Caki2 (cell line): ENCODE measurements around the gene AHI1. TPM values are rescaled to one million over a fixed set of nuclear protein-coding genes. Genes with fewer than 3 reads are reported as not detected.

Experiments used
- DNase-seq: peaks from one replicate; pipeline ENCODE4 v3.0.0-alpha.2; 2015; ENCODE audit warnings: low read depth
- in situ Hi-C: cut with HindIII; loops from 2 replicates; pipeline ENCODE4 v1.10.0; 2016; ENCODE audit warnings: low sequenced_read_pairs, low pct_unique_long_range_greater_than_20kb, mixed read lengths
- total RNA-seq: library from RNA; depleted of rRNA; stranded (reverse); fragments of >200 nt; shearing (Covaris generic); gene quantifications from 2 replicates; pipeline ENCODE4 v1.2.3, GENCODE V29; 2014; ENCODE audit warnings: low replicate concordance; rRNA removed

The AHI1 gene
- total RNA-seq: 3.3 and 11.7 TPM in 2 replicates

- in situ Hi-C loops: no loop called here
- peak; percentile 95 for DNase-seq
These were observed at the start of gene AHI1 for GRCh38 chr6:135497412-135498184. TSS of gene AHI1 (minus strand) at chr6:135497740. CDS start at chr6:135492237, 5,503 bp downstream.

GRCh38 chr6:135546680-135547418, 49.3 kb upstream of the AHI1 start:
- DNase-seq: no peak
- in situ Hi-C loops: no loop called here

- in situ Hi-C loops: no loop called here
- DNase-seq: no peak
These were observed 48.7 kb upstream of the AHI1 start for GRCh38 chr6:135546206-135546605.

DNA sequence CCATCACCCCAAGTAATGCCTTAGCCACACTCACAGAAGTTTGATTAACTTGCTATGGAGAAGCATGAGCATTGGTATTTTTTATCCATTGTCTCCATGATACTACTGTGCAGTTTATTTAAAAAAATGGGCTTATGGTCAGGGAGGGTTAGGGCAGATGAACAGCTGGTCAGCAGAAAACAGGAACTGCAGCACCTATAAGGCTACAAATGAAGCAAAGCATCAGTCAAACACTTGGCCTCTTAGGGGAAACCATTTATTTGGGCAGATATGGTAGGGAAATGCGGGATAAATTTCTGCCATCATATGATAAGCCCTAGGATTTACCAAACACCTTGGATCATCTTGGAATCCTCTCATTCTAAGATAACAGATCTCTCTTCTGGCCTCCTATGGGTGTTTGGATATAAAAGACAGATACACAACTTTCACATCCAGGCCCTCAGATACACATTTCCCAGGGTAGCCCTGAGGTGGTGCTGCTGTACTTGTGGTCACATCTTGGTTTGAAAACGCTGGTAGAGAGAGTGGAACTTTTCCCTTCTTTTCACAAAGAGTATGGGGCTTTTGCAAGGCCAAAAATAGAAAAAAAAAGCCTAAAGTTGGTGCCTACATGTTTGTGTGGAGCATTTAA, 42.8 kb upstream of the AHI1 start:
- in situ Hi-C loops: no loop called here
- DNase-seq: no peak

DNA sequence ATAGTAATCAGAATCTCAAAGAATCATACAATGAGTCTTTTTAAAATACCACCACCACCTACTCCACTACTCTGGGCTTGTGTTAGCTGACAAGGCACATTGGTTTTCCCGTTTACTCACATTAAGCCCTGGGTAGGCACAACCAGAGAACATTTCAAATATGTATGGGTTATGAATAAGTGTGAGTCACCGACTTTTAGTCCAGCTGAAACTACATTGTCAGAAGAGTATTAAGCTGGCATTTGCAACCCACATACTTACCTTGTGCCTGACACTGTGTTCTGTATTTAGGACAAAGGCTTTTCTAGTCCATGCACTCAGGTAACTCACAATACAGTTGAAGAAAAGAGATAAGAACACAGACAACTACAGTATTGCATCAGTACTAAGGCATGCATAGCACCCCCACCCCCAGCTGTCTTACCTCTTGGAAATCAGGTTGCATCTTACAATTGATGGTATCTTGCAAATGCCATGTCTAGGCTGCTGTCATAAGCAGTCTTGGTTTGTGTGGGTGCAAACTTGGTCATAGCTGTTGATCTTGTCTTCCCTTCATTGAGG, 40.3 kb upstream of the AHI1 start:
- DNase-seq: no peak
- in situ Hi-C loops: no loop called here

- DNase-seq: peak; percentile 68
- in situ Hi-C loops: no loop called here
These were observed 38.5 kb upstream of the AHI1 start for GRCh38 chr6:135535989-135536414.

GRCh38 chr6:135534773-135535380, 37.3 kb upstream of the AHI1 start:
- DNase-seq: no peak
- in situ Hi-C loops: no loop called here

DNA sequence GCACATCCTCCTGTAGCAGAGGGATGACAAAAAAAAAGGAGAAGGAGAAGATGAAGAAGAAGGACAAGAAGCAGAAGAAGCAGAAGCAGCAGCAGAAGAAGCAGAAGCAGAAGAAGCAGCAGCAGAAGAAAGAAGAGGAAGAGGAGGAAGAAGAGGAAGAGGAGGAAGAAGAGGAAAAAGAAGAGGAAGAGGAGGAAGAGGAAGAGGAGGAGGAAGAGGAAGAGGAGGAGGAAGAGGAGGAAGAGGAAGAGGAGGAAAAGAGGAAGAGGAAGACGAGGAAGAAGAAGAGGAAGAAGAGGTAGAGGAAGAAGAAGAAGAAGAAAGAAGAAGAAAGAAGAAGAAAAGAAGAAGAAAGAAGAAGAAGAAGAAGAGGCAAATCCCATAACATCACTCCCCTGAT, 35.0 kb upstream of the AHI1 start:
- no peak for DNase-seq
- in situ Hi-C loops: no loop called here

DNA sequence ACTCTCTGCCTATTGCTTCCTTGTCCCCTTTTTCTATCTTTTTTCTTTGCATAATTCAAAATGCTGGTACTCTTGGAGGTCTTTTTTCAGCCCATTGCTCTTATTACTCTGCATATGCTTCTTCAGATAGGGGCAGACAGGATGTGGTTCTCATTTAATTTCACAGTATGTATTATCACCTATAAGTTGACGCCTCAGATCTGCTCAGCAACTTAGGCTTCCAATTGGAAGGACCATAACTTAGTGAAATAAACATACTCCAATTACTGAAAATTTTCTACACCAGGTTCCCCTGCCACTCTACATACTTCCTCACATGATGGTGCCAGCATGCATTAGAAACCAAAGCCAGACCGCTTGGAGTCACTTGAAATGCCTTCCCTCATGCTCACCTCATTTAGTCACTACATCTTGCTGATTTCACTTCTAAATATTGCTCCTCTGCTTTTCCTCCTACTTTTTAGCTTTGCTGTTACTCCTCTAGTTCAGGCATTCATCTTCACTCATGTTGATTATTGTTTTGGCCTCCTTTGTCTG, 34.5 kb upstream of the AHI1 start:
- DNase-seq: no peak
- in situ Hi-C loops: no loop called here

DNA sequence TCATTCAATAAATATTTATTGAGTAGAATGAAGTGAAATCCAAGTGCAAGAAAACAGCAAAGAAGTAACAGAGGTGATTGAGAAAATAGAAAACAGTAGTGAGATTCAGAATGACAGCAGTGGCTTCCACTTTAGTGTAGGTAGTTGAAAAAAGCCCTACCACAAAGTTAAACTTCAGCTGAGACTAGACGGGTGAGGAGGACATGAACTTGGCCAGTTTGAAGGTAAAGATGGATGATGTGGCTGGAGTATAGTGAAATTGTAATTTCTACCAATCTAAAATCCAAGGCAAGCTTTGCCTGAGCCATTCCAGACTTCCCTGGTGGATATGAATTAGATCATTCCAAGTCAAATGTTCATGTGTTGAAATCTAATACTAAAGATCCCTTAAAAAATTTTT, 32.6 kb upstream of the AHI1 start:
- in situ Hi-C loops: no loop called here
- DNase-seq: no peak

- no peak for DNase-seq
These were observed 30.4 kb upstream of the AHI1 start for GRCh38 chr6:135527960-135528249.

DNA sequence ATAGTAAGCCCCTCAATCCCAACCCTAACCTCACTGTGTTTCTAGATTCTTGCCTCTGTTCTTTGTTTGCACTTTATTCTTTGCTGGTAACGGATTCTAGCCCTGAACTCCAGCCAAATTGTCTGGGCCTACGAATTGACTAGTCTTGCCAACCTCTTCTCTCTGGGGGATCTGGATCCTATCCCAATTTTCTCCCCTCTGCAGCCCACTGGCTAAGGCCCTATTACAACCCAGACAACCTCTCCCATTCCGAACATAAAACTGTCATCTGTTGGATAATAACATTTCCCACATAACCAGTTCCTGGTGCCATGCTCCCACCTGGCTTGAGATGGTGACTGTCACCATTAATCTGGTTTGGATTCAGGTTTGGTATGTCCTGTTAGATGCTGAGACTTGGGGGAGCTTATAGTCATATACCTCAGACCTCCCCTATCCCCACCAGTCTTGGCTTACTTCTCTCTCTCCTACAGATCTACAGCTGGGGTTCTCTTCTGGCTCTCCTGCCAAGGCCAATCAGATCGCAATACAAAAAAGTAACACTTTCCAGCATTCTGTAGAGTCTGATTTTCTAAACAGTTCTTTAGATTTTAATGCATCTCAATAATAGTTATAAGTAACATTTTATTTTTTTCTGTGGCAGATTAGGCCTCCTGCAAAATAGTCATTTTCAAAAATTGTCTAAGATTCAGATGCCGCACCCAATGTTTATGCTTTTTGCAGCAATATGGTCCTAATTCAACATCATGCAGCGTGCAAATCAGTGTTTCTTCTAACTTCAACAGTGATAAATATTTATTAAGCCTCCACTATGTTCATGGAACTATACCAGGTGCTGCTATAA, 29.8 kb upstream of the AHI1 start:
- in situ Hi-C loops: no loop called here
- no peak for DNase-seq

More at GRCh38 chr6:135527960-135528249, 30.4 kb upstream of the AHI1 start:
- in situ Hi-C loops: no loop called here

- DNase-seq: no peak
- in situ Hi-C loops: no loop called here
These were observed 28.1 kb upstream of the AHI1 start for GRCh38 chr6:135525594-135525993.

DNA sequence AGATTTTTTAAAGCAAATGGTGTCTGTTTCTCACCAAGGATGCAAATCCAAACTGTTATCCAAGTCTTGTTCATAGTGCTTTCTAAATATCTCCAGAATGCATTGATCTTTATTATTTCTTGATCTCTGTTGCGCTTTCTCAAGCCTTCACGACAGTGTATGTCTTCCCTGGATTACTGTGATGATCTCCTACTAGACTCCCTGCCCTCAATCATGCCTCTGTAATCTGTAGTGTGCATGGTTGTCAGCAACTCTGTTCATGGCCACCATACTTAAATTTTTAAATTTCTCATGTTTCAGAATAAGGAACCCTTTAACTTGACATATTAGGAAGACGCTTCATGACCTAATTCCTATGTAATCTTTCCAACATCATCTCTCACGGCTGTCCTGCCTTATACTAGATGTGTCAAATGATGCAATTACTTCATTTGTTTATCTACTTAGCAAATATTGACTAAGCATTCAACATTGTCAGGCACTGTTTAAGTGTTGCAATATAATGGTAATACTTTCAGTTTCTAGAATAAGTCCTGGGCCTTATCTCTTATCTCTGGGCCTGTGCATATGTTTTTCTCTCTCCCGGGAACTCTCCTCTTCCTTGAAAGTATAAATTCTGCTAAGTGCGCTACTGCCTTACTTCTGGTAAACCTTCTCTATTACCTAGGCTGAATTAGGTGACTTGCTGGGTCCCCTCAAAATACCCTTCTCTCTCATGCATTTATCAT, 25.6 kb upstream of the AHI1 start:
- no peak for DNase-seq
- in situ Hi-C loops: no loop called here

DNA sequence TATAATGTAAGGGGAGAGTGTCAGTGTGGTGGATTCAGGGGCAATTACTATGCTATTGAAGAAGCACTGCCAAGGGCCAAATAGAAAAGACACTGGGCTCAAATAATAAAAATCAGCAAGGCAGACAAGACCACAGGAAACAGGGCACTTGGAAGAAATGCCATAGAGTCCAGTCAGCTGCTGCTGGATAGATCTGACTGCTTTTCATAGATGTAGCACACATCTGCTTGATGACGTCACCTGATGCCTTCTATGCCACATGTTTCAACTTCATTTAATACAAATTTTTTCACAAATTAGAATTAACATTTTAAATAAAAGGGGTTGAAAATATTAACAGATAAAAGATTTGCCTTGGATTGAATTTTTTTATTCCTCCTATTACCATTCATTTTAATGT, 23.9 kb upstream of the AHI1 start:
- no peak for DNase-seq
- in situ Hi-C loops: no loop called here

GRCh38 chr6:135520781-135521180, 23.2 kb upstream of the AHI1 start:
- in situ Hi-C loops: no loop called here
- no peak for DNase-seq

GRCh38 chr6:135519348-135519747, 21.8 kb upstream of the AHI1 start:
- in situ Hi-C loops: no loop called here
- no peak for DNase-seq
